IPS DF 6.9 (cell line): ENCODE data around the gene HYKK.

ENCODE experiments used
- DNase-seq: peaks from one replicate; pipeline ENCODE4 v3.0.0-alpha.2; 2013; ENCODE audit warnings: low read depth, low spot score
- H3K27ac ChIP-seq: one replicate; pipeline ENCODE4 v1.5.1; 2013; ENCODE audit warnings: low read length, control low read depth
- H3K27me3 ChIP-seq: 2 replicates; pipeline ENCODE4 v1.6.1; 2013; ENCODE audit warnings: mild to moderate bottlenecking, low read length; ENCODE audit not compliant: control insufficient read depth, insufficient read depth
- H3K36me3 ChIP-seq: 2 replicates; pipeline ENCODE4 v1.6.1; 2013; ENCODE audit warnings: low read length; ENCODE audit not compliant: control insufficient read depth, insufficient read depth
- H3K4me1 ChIP-seq: 2 replicates; pipeline ENCODE4 v1.6.1; 2013; ENCODE audit warnings: low read length; ENCODE audit not compliant: control insufficient read depth, insufficient read depth
- H3K4me3 ChIP-seq: 2 replicates; pipeline ENCODE4 v1.5.1; 2013; ENCODE audit warnings: mild to moderate bottlenecking, low read length
- H3K9me3 ChIP-seq: 2 replicates; pipeline ENCODE4 v1.6.1; 2013; ENCODE audit warnings: low read length, inconsistent platforms; ENCODE audit not compliant: control insufficient read depth, insufficient read depth
- WGBS: extraction: QIAGEN DNeasy Blood & Tissue Kit; methylation state at CpG from one replicate; pipeline ENCODE4 v1.1.7; 2013; ENCODE audit warnings: mixed read lengths, missing lambda C conversion rate; ENCODE audit not compliant: insufficient read length, insufficient coverage; 5-methylcytosine and 5-hydroxymethylcytosine counted together

The HYKK gene, protein sequence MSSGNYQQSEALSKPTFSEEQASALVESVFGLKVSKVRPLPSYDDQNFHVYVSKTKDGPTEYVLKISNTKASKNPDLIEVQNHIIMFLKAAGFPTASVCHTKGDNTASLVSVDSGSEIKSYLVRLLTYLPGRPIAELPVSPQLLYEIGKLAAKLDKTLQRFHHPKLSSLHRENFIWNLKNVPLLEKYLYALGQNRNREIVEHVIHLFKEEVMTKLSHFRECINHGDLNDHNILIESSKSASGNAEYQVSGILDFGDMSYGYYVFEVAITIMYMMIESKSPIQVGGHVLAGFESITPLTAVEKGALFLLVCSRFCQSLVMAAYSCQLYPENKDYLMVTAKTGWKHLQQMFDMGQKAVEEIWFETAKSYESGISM

DNA sequence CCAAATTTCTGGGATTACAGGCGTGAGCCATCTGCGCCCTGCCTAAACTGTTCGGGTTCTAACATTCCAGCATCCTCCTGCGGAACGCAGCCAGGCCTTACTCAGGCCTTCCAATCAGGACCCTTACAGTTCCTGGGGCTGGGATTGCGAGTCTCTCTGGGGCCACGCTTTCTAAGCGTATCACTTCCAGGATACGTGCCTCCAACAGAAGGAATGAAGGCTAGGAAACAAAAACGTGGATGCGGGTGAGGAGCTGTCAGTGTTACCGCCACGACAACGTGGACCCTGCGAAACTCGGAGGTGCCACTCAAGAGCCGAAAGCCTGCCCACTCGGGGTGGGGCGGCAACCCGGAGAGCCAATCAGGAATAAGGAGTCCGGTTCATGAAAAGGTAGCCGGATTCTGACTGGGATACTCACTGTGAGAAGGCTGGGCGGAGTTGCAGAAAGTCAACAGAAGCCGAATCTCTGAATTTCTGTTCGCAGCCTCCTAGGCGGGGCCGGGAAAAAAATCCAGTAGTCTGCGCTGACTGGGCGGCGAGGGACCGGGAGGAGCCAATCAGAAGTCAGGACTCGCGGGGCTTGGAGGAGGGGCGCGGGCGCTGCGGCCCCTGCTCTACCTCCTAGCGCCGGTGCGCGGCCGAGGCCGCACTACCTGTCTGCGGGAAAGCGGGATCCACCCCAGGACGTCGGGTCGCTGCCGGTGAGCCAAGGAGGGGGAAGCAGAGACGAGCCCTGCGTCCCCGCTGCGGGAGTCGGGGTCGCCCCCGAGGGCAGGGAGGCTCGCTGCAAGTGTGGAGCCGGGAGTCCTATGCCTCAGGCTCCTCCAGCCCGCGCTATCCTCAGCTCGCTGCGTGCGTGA lies at the start of gene HYKK:
HYKK (plus strand) TSS at position 607 of the 860 bp plus-strand sequence. CDS start 5,512 bp downstream, outside the sequence.
- Histone ChIP-seq H3K9me3 (no peaks in the 10 kb centered on the region), H3K36me3 (no peaks in the 10 kb centered on the region), H3K4me1 (no peaks in the 10 kb centered on the region), H3K27me3 (no peaks in the 10 kb centered on the region; the same call in 1 of the 2 replicates), H3K4me3 (peak within 1 kb of the TSS; percentile 71; the same call in 1 of the 2 replicates), H3K27ac (no peak within 1 kb of the TSS)
- peak; percentile 91 for DNase-seq
- WGBS, result no CpG with 5 or more reads among the region's 63 CpGs

DNA sequence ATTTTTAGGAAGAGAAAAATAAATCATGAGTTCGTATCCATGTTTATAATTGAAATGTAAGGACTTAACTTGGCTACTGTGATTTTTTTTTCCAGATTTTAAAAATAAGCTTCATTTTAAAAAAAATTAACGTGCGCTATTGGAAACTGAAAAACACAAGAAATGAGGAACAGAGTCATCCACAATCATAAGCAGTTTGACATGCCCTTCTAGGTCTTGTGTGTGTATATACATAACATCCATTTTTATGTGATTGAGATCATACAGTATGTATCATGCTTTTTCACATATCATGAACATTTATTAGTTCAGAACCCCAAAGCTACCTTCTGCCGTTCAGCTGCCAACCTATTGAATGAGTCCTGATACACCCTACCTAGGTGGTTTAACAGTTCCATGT lies 46.6 kb upstream of the HYKK start:
- H3K4me1 ChIP-seq, result no peaks in the 10 kb centered on the region; the same call in 1 of the 2 replicates
- no CpG with 5 or more reads among the region's 4 CpGs for WGBS
- H3K27ac ChIP-seq, result no peak overlapping the region
- H3K36me3 ChIP-seq, result peaks cover 3% of the 10 kb centered on the region; the same call in 1 of the 2 replicates
- H3K9me3 ChIP-seq, result no peaks in the 10 kb centered on the region
- no peak for DNase-seq
- H3K4me3 ChIP-seq, result no peak overlapping the region
- no peaks in the 10 kb centered on the region for H3K27me3 ChIP-seq

DNA sequence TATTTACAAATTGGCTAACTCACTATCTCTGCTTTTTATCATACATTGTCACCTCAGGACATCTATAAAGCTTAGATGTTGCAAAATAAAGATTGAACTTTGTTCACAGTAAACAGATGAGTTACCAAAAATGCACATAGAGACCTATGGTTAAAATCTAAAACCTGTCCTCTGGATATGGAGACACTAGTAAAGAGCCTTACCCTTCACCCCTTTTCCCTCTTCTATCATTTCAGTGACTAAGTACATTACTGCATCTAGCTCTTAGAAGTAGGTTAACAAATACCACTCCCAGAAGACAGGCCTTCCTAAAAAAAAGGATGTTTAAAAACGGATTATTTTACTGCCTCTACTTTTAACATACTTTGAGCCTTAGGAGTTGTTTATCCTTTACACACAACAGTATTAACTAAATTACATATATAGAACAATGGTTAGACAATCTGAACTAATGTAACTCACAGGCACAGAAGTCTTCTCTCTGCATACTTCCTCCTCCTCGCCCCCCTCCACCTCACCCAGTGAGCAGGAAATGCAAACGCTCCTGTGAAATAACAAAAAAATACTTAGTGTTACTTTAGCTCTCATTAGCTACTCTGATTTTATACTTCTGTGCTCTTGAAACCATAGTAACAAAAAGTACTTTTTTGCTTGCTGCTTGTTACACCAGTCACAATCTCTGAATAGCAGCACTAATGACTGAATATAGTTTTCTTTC lies 46.0 kb upstream of the HYKK start:
- H3K36me3 ChIP-seq, result peaks cover 3% of the 10 kb centered on the region; the same call in 1 of the 2 replicates
- no peaks in the 10 kb centered on the region; the same call in 1 of the 2 replicates for H3K4me1 ChIP-seq
- no peak overlapping the region for H3K27ac ChIP-seq

DNA sequence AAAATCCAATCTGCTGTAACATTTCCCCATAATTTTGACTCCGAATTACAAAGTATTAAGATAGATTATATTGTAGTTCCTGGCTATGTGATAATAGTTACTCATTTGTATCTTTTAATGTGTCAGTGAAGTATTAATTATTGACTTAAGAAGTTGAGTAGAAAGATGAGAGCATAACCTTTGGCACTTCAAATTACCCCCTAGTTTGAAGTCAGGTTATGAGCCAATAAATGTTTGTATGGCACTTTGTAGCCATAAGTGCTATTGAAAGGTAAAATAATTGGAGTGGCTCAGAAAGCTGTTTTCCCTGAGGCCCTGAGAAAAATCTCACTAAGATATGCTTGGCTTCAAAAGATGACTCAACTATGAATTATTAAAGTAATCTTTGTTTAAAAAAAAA lies 38.3 kb upstream of the HYKK start:
- peaks cover 6% of the 10 kb centered on the region; the same call in 1 of the 2 replicates for H3K36me3 ChIP-seq
- DNase-seq, result no peak
- H3K4me3 ChIP-seq, result no peak overlapping the region
- H3K9me3 ChIP-seq, result no peaks in the 10 kb centered on the region
- H3K27me3 ChIP-seq, result no peaks in the 10 kb centered on the region
- H3K4me1 ChIP-seq, result no peaks in the 10 kb centered on the region
- no peak overlapping the region for H3K27ac ChIP-seq
- WGBS, result no CpG with 5 or more reads among the region's 1 CpG

More for the DNA sequence above, 46.0 kb upstream of the HYKK start:
- no peak for DNase-seq
- H3K4me3 ChIP-seq, result no peak overlapping the region
- no CpG with 5 or more reads among the region's 3 CpGs for WGBS
- no peaks in the 10 kb centered on the region for H3K9me3 ChIP-seq
- no peaks in the 10 kb centered on the region for H3K27me3 ChIP-seq

DNA sequence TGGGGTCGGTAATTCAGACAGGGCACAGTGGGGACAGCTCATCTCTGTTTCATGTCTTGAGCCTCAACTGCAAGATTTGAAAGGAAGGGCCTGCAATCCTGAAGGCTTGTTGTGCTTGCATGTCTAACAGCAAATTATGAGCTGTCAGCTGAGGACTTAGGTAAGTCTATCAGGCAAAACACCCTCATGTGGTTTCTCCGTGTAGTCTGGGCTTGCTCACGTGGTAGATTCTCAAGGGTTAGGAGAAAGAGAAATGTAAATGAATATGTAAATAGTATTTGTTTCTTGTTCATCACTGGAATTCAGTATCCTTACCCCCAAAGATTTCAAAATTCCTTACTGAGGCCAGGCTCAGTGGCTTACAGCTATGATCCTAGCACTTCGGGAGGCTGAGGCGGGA lies 30.1 kb upstream of the HYKK start:
- Histone ChIP-seq H3K27ac (no peak overlapping the region), H3K9me3 (no peaks in the 10 kb centered on the region), H3K4me3 (no peak overlapping the region), H3K27me3 (no peaks in the 10 kb centered on the region), H3K4me1 (no peaks in the 10 kb centered on the region), H3K36me3 (peaks cover 11% of the 10 kb centered on the region; the same call in 1 of the 2 replicates)
- no peak for DNase-seq
- WGBS, result no CpG with 5 or more reads among the region's 5 CpGs

DNA sequence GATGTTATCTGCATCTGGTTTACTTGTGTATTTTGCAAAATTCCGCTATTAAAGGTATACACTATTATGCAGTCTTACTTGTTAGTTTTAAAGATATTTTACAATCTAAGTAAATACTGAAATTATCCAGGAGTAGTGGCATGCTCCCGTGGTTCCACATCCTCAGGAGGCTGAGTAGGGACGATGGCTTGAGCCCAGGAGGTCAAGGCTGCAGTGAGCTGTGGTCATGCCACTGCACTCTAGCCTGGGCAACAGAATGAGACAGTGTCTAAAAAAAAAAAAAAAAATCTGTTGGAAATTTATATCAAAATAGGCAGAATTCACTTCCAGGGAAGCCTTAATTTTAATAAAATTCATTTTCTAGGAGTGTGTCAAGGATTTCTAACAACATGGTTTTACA lies 27.7 kb upstream of the HYKK start:
- no peak for DNase-seq
- WGBS, result no CpG with 5 or more reads among the region's 3 CpGs
- H3K27me3 ChIP-seq, result no peaks in the 10 kb centered on the region
- H3K36me3 ChIP-seq, result peaks cover 12% of the 10 kb centered on the region; the same call in 1 of the 2 replicates
- no peaks in the 10 kb centered on the region for H3K9me3 ChIP-seq
- H3K4me1 ChIP-seq, result no peaks in the 10 kb centered on the region
- no peak overlapping the region for H3K4me3 ChIP-seq
- no peak overlapping the region for H3K27ac ChIP-seq

DNA sequence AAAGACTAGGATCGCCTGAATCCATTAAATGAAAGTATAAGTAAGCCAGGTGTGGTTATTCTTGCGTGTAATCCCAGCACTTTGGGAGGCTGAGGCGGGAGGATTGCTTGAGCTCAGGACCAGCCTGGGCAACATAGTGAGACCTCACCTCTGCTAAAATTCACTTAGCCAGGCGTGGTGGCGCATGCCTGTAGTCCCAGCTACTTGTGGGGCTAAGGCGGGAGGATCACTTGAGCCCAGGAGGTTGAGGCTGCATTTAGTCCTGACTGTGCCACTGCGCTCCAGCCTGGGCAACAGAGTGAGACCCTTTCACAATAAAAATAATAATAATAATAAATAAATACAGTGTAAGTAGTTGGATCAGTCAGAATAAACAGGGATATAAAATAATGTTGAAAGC lies 25.5 kb upstream of the HYKK start:
- Histone ChIP-seq H3K4me3 (no peak overlapping the region), H3K27me3 (no peaks in the 10 kb centered on the region), H3K9me3 (no peaks in the 10 kb centered on the region), H3K4me1 (no peaks in the 10 kb centered on the region), H3K36me3 (peaks cover 17% of the 10 kb centered on the region; the same call in 1 of the 2 replicates), H3K27ac (no peak overlapping the region)
- WGBS, result no CpG with 5 or more reads among the region's 7 CpGs
- DNase-seq, result no peak

DNA sequence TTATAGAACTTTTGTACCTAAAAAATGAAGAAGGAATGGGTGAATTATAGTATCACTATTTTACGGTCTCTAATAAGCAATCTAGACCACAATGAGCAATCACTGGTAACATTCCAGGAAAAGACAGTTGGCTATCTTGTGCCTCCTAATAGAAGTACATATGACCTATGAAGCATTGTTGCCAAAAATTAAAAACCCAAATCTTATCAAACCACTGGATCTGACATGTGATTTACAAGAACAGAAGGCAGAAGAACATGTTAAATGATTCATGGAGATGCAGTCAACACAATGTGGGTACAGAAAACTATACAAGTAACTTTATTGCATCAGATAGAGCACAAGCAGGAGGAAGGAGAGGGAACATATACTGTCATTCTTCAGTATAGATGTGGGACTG lies 14.5 kb upstream of the HYKK start:
- H3K27me3 ChIP-seq, result no peaks in the 10 kb centered on the region
- DNase-seq, result no peak
- H3K4me1 ChIP-seq, result no peaks in the 10 kb centered on the region
- H3K4me3 ChIP-seq, result no peak overlapping the region
- no peaks in the 10 kb centered on the region for H3K9me3 ChIP-seq
- no CpG with 5 or more reads among the region's 1 CpG for WGBS
- H3K27ac ChIP-seq, result no peak overlapping the region
- H3K36me3 ChIP-seq, result peaks cover 13% of the 10 kb centered on the region; the same call in 1 of the 2 replicates

DNA sequence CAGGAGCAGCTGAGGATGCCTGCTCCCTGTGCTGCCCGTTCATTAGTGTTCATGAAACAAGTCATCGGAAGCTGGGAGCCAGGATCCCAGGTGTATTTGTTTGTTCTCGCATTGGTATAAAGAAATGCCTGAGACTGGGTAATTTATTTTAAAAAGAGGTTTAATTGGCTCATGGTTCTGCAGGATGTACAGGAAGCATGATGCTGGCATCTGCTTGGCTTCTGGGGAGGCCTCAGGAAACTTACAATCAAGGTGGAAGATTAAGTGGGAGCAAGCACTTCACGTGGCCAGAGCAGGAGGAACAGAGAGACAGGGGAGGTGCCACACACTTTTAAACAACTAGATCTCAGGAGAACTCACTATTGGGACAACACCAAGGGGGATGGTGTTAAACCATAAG lies 5.5 kb upstream of the HYKK start:
- Histone ChIP-seq H3K27me3 (no peaks in the 10 kb centered on the region), H3K4me3 (no peak overlapping the region), H3K27ac (no peak overlapping the region), H3K9me3 (no peaks in the 10 kb centered on the region), H3K36me3 (peaks cover 3% of the 10 kb centered on the region; the same call in 1 of the 2 replicates), H3K4me1 (no peaks in the 10 kb centered on the region)
- DNase-seq, result no peak
- no CpG with 5 or more reads among the region's 4 CpGs for WGBS

DNA sequence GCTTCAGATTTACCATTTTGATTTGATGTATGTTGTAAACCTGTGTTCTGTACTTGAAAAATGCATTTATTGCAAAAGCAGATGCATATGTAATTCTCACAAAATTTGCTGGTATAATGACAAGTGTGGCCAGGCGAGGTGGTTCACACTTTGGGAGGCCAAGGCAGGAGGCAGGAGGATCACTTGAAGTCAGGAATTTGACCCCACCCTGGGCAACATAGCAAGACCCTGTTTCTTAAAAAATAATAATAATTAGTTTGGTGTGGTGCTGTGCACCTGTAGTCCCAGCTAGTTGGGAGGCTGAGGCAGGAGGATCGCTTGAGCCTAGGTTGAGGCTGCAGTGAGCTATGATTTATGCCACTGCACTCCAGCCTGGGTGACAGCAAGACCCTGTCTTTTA lies 4.7 kb upstream of the HYKK start:
- no peak overlapping the region for H3K4me3 ChIP-seq
- H3K27ac ChIP-seq, result no peak overlapping the region
- no peak for DNase-seq
- H3K9me3 ChIP-seq, result no peaks in the 10 kb centered on the region
- no peaks in the 10 kb centered on the region for H3K4me1 ChIP-seq
- peaks cover 3% of the 10 kb centered on the region; the same call in 1 of the 2 replicates for H3K36me3 ChIP-seq
- no peaks in the 10 kb centered on the region for H3K27me3 ChIP-seq
- WGBS, result no CpG with 5 or more reads among the region's 2 CpGs
